SJSA1 (cell line): ENCODE results near the gene SCN5A. TPM values are rescaled to one million over a fixed set of nuclear protein-coding genes. Genes with fewer than 3 reads are reported as not detected.
A peak's percentile ranks its signal among the peaks of the same experiment; 100 is the strongest.

ENCODE experiments used
- DNase-seq, 2 experiments: peaks; one replicate each; pipeline ENCODE4 v3.0.0-alpha.2; 2015 to 2020; ENCODE audit warnings: low spot score in 2 of 2, low read depth in 1 of 2
- H3K27ac ChIP-seq: fragments of 250-450 bp; sonication (Bioruptor Pico); 2 replicates; pipeline ENCODE4 v1.5.1; 2020; ENCODE audit warnings: mild to moderate bottlenecking, moderate library complexity
- H3K27me3 ChIP-seq: fragments of 250-450 bp; sonication (Bioruptor Pico); replicated peaks from 2 replicates; pipeline ENCODE4 v1.5.1; 2020; ENCODE audit warnings: mild to moderate bottlenecking, moderate library complexity
- H3K36me3 ChIP-seq: fragments of 250-450 bp; sonication (Bioruptor Pico); 2 replicates; pipeline ENCODE4 v1.5.1; 2020; ENCODE audit warnings: mild to moderate bottlenecking
- H3K4me1 ChIP-seq: fragments of 250-450 bp; sonication (Bioruptor Pico); replicated peaks from 2 replicates; pipeline ENCODE4 v1.6.1; 2021; ENCODE audit warnings: mild to moderate bottlenecking
- H3K4me3 ChIP-seq: fragments of 250-450 bp; sonication (Bioruptor Pico); 2 replicates; pipeline ENCODE4 v1.5.1; 2020; ENCODE audit warnings: mild to moderate bottlenecking
- H3K9me3 ChIP-seq: fragments of 250-450 bp; sonication (Bioruptor Pico); replicated peaks from 2 replicates; pipeline ENCODE4 v1.5.1; 2020; ENCODE audit warnings: mild to moderate bottlenecking
- total RNA-seq: library from RNA; depleted of rRNA; stranded (reverse); fragments of >200 nt; shearing (Covaris generic); gene quantifications from 2 replicates; pipeline ENCODE4 v1.2.3, GENCODE V29; 2014

The SCN5A gene
- total RNA-seq, 1 experiment from 2014 or later = 1.6 TPM

GRCh38 chr3:38653685-38654537 is 4.4 kb upstream of the SCN5A start:
- H3K36me3 ChIP-seq = no peaks in the 10 kb centered on the region; the same call in 1 of the 2 replicates
- H3K9me3 ChIP-seq = no peaks in the 10 kb centered on the region; the same call in 1 of the 2 replicates
- DNase-seq = no peak
- H3K4me1 ChIP-seq = peaks cover 15% of the 10 kb centered on the region
- no peak overlapping the region for H3K4me3 ChIP-seq
- no peak overlapping the region for H3K27ac ChIP-seq
- H3K27me3 ChIP-seq = no peaks in the 10 kb centered on the region

- no peaks in the 10 kb centered on the region; the same call in 1 of the 2 replicates for H3K36me3 ChIP-seq
- no peaks in the 10 kb centered on the region for H3K27me3 ChIP-seq
- no peak overlapping the region for H3K27ac ChIP-seq
- peaks cover 21% of the 10 kb centered on the region for H3K4me1 ChIP-seq
- no peak overlapping the region for H3K4me3 ChIP-seq
- no peaks in the 10 kb centered on the region; the same call in 1 of the 2 replicates for H3K9me3 ChIP-seq
- DNase-seq = no peak
These were observed 3.4 kb upstream of the SCN5A start for GRCh38 chr3:38652934-38653333.

- Histone ChIP-seq H3K36me3 (no peaks in the 10 kb centered on the region; the same call in 1 of the 2 replicates), H3K27ac (no peak overlapping the region), H3K9me3 (no peaks in the 10 kb centered on the region; the same call in 1 of the 2 replicates), H3K4me3 (no peak overlapping the region), H3K4me1 (peaks cover 21% of the 10 kb centered on the region), H3K27me3 (no peaks in the 10 kb centered on the region)
- peak; percentile 40 to 57 for DNase-seq
These were observed 1.8 kb upstream of the SCN5A start for GRCh38 chr3:38651153-38651789.

GRCh38 chr3:38650248-38650951 is 913 bp upstream of the SCN5A start:
- DNase-seq = peak in 1 of 2 experiments; percentile 18
- H3K9me3 ChIP-seq = no peaks in the 10 kb centered on the region; the same call in 1 of the 2 replicates
- peaks cover 21% of the 10 kb centered on the region for H3K4me1 ChIP-seq
- no peaks in the 10 kb centered on the region for H3K27me3 ChIP-seq
- H3K4me3 ChIP-seq = peak overlapping the region; percentile 69
- no peak overlapping the region for H3K27ac ChIP-seq
- H3K36me3 ChIP-seq = no peaks in the 10 kb centered on the region; the same call in 1 of the 2 replicates

GRCh38 chr3:38648659-38649499 is 608 bp downstream of the SCN5A start:
- H3K9me3 ChIP-seq = no peaks in the 10 kb centered on the region; the same call in 1 of the 2 replicates
- peak overlapping the region; percentile 69 for H3K4me3 ChIP-seq
- H3K4me1 ChIP-seq = peaks cover 21% of the 10 kb centered on the region
- DNase-seq = no peak
- no peaks in the 10 kb centered on the region; the same call in 1 of the 2 replicates for H3K36me3 ChIP-seq
- H3K27me3 ChIP-seq = no peaks in the 10 kb centered on the region
- H3K27ac ChIP-seq = no peak overlapping the region

- H3K36me3 ChIP-seq = no peaks in the 10 kb centered on the region; the same call in 1 of the 2 replicates
- DNase-seq = no peak
- peaks cover 21% of the 10 kb centered on the region for H3K4me1 ChIP-seq
- no peaks in the 10 kb centered on the region; the same call in 1 of the 2 replicates for H3K9me3 ChIP-seq
- no peak overlapping the region for H3K27ac ChIP-seq
- H3K4me3 ChIP-seq = peak overlapping the region; percentile 69
- no peaks in the 10 kb centered on the region for H3K27me3 ChIP-seq
These were observed 1.3 kb downstream of the SCN5A start for GRCh38 chr3:38648024-38648658.

GRCh38 chr3:38647217-38647970 is 2.1 kb downstream of the SCN5A start:
- H3K36me3 ChIP-seq = no peaks in the 10 kb centered on the region; the same call in 1 of the 2 replicates
- H3K27ac ChIP-seq = no peak overlapping the region
- no peak overlapping the region for H3K4me3 ChIP-seq
- DNase-seq = no peak
- no peaks in the 10 kb centered on the region for H3K27me3 ChIP-seq
- H3K4me1 ChIP-seq = peaks cover 21% of the 10 kb centered on the region
- H3K9me3 ChIP-seq = no peaks in the 10 kb centered on the region; the same call in 1 of the 2 replicates

GRCh38 chr3:38646630-38647029 is 2.9 kb downstream of the SCN5A start:
- no peak for DNase-seq
- no peaks in the 10 kb centered on the region for H3K27me3 ChIP-seq

GRCh38 chr3:38646062-38646461 is 3.4 kb downstream of the SCN5A start:
- no peak for DNase-seq
- no peaks in the 10 kb centered on the region; the same call in 1 of the 2 replicates for H3K9me3 ChIP-seq
- H3K4me3 ChIP-seq = no peak overlapping the region
- no peaks in the 10 kb centered on the region for H3K27me3 ChIP-seq
- H3K27ac ChIP-seq = no peak overlapping the region
- H3K36me3 ChIP-seq = no peaks in the 10 kb centered on the region; the same call in 1 of the 2 replicates
- H3K4me1 ChIP-seq = peaks cover 20% of the 10 kb centered on the region

More at GRCh38 chr3:38646630-38647029, 2.9 kb downstream of the SCN5A start:
- Histone ChIP-seq H3K36me3 (no peaks in the 10 kb centered on the region; the same call in 1 of the 2 replicates), H3K9me3 (no peaks in the 10 kb centered on the region; the same call in 1 of the 2 replicates), H3K27ac (no peak overlapping the region), H3K4me1 (peaks cover 21% of the 10 kb centered on the region), H3K4me3 (no peak overlapping the region)

GRCh38 chr3:38645601-38646000 is 3.9 kb downstream of the SCN5A start:
- Histone ChIP-seq H3K27ac (no peak overlapping the region), H3K9me3 (no peaks in the 10 kb centered on the region; the same call in 1 of the 2 replicates), H3K36me3 (no peaks in the 10 kb centered on the region; the same call in 1 of the 2 replicates), H3K27me3 (no peaks in the 10 kb centered on the region), H3K4me3 (no peak overlapping the region), H3K4me1 (peaks cover 17% of the 10 kb centered on the region)
- no peak for DNase-seq

- no peaks in the 10 kb centered on the region; the same call in 1 of the 2 replicates for H3K36me3 ChIP-seq
- H3K27ac ChIP-seq = no peak overlapping the region
- H3K27me3 ChIP-seq = no peaks in the 10 kb centered on the region
These were observed 4.4 kb downstream of the SCN5A start for GRCh38 chr3:38645076-38645475.

GRCh38 chr3:38644662-38645053 is 4.8 kb downstream of the SCN5A start:
- H3K27me3 ChIP-seq = no peaks in the 10 kb centered on the region
- peak in 1 of 2 experiments; percentile 14 for DNase-seq
- peaks cover 11% of the 10 kb centered on the region for H3K4me1 ChIP-seq

More at GRCh38 chr3:38645076-38645475, 4.4 kb downstream of the SCN5A start:
- Histone ChIP-seq H3K4me3 (no peak overlapping the region), H3K4me1 (peaks cover 15% of the 10 kb centered on the region), H3K9me3 (no peaks in the 10 kb centered on the region; the same call in 1 of the 2 replicates)
- DNase-seq = no peak

More at GRCh38 chr3:38644662-38645053, 4.8 kb downstream of the SCN5A start:
- H3K4me3 ChIP-seq = no peak overlapping the region
- no peaks in the 10 kb centered on the region for H3K9me3 ChIP-seq
- H3K36me3 ChIP-seq = no peaks in the 10 kb centered on the region; the same call in 1 of the 2 replicates
- no peak overlapping the region for H3K27ac ChIP-seq
